WI38 (cell line): ENCODE data around the gene SEMA4A.

Source experiments
- H3K4me3 ChIP-seq: 2 replicates; pipeline ENCODE4 v1.5.1; 2011; ENCODE audit warnings: low read depth, mild to moderate bottlenecking, control low read depth, low read length
- CTCF ChIP-seq: IDR thresholded peaks from 2 replicates; pipeline ENCODE4 v1.5.1; 2012; ENCODE audit warnings: low read depth, mild to moderate bottlenecking, control low read depth, low read length

The SEMA4A gene

DNA sequence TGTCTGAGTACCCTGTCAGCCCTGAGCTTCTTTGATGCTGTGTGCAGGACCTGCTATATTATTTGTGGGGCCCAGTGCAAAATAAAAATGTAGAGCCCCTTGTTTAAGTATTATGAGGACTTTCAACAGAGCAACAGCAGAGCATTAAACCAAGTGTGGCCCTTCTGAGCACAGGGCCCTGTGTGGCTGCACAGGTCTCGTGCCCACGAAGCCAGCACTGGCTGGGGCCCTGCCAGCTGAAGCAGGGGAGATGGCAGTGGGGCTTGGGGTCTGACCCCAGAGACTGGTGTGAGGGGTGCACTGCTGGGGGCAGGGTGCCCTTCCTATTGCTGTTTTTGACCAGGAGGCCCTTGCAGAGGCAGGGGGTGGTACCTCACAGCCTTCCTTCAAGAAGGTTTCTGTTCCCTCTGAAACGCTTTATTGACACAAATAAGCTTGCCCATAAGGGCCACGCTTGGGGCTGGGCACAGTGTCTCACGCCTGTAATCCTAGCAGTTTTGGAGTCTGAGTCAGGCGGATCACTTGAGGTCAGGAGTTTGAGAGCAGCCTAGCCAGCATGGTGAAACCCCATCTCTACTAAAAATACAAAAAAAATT lies 2.2 kb upstream of the SEMA4A start:
- H3K4me3 ChIP-seq = no peak overlapping the region
- no peak for TF ChIP-seq CTCF

DNA sequence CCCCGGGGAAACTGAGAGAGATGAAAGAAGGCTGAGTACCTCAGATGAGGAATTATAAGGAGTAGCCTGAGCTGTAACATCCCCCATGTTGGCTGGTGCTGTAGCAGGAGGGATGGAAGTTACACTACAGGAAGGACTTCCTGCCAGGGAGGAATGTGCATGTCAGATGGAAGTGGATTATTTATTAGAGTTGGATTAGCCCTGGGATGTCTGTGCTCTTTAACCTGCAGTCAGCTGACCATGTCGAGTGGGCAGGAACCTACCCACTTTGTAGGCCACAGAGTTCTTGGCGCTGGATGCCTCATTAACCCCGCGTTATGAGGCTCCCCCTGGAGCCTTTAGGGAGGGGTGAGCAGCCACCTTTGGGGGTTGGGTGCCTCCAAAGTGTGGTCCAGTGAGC lies 757 bp upstream of the SEMA4A start:
- no peak for TF ChIP-seq CTCF

GRCh38 chr1:156154317-156154749 lies 948 bp downstream of the SEMA4A start:
- no peak overlapping the region for H3K4me3 ChIP-seq
- no peak for TF ChIP-seq CTCF

More for the DNA sequence above, 757 bp upstream of the SEMA4A start:
- H3K4me3 ChIP-seq = no peak overlapping the region

- no peak overlapping the region for H3K4me3 ChIP-seq
Measured at GRCh38 chr1:156155756-156156510, 2.5 kb downstream of the SEMA4A start.

DNA sequence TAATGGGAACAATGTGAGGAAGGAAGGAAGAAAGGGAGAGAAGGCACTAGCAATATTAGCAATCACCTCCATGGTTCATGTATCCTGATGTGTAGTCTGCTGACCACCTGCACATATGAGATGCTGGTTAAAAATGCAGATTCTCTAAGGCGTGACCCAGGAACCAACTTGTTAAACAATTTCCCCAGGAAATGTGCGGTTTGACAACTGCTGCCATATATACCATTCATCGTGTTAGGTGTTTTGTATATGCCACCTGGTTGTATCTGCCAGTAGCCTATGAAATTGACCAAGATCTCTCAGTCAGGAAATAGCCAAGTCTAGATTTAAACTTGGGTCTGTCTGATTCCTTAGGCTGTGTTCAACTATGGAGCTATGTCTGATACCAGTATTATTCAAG lies 4.1 kb downstream of the SEMA4A start:
- no peak for TF ChIP-seq CTCF
- no peak overlapping the region for H3K4me3 ChIP-seq

More at GRCh38 chr1:156155756-156156510, 2.5 kb downstream of the SEMA4A start:
- no peak for TF ChIP-seq CTCF

DNA sequence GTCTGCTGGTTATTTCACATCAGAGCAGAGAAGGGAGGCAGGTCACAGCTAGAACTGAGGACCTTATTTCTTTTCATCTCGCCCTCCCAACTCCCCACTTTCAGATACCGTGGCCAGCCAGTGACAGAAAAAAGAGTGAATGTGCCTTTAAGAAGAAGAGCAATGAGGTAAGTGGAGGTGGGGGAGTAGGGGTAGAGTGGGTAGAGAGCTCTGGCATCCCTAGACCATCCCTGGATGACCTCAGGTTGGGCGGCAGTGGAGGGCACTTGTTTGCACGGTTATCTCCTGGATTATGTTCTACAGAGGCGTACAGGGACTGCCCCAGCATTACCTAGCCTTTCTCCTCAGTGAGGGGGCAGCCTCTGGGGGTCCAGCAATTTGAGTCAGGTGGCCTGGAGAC lies 4.6 kb downstream of the SEMA4A start:
- TF ChIP-seq CTCF = no peak
- H3K4me3 ChIP-seq = no peak overlapping the region

DNA sequence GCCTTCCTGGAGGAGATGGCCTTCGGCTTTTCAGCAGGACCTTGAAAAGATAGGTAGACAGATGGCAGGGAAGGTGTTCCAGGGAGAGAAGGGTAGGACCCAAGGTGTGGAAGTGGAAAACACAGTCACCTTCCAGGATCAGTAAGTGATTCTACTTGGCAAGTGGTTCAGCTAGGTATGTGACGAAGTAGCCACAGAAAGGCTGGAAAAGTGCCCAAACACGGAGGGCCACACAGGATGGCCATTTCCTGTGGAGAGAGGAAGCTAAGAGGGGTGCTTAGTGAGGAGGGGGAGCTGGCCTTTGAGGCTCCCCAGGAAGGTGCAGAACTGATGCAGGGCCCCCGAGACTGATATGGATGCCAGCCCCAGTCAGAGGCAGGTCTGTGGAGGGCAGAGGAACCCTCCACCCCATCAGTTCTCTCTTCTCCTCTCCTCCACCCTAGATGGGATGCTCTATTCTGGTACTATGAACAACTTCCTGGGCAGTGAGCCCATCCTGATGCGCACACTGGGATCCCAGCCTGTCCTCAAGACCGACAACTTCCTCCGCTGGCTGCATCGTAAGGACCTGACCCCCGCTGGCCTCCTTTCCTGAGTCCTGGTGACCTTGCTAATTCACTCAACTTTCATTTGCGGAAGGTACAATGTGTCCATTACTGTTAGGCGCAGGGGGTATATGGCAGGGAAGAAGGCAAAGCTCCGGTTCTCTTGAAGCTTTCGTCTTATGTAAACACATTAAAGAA lies 6.8 kb downstream of the SEMA4A start:
- H3K4me3 ChIP-seq = no peak overlapping the region

More for the DNA sequence above, 6.8 kb downstream of the SEMA4A start:
- no peak for TF ChIP-seq CTCF
